GM21360 (cell line): Measurements from ENCODE around the gene OSTM1.

Experiments
- ATAC-seq: cut with Tn5 transposase; IDR thresholded peaks from one replicate; pipeline ENCODE4 v1.9.1; 2021; ENCODE audit warnings: mild to moderate bottlenecking, moderate library complexity; ENCODE audit not compliant: unreplicated experiment

The OSTM1 gene

GRCh38 chr6:108074359-108075144, at the start of gene OSTM1:
Gene OSTM1, minus strand, starts transcription at chr6:108074741. Its CDS starts 90 bp downstream, at chr6:108074651.
- peak; percentile 89 for ATAC-seq

DNA sequence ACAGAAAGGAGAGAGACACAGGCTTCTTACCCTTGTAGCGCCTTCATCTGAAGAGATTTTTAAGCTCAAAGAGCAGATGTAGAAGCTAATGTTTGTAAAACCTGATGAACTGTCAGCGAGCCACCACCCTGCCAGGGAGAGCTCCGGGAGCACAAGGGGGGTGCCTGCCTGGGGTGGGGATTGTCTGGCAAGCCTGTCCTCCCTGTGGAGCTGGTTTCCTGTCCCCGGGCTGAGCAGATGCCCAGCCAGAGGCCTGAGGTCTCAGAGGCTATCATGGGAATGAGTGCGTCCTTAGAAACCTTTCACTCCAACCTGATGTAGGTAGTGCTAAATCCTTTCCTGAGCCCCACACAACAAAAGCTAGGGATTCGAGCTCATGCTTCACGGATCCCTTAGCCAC, 49.4 kb upstream of the OSTM1 start:
- ATAC-seq: no peak

- ATAC-seq: no peak
Measured at GRCh38 chr6:108123481-108123929, 49.0 kb upstream of the OSTM1 start.

DNA sequence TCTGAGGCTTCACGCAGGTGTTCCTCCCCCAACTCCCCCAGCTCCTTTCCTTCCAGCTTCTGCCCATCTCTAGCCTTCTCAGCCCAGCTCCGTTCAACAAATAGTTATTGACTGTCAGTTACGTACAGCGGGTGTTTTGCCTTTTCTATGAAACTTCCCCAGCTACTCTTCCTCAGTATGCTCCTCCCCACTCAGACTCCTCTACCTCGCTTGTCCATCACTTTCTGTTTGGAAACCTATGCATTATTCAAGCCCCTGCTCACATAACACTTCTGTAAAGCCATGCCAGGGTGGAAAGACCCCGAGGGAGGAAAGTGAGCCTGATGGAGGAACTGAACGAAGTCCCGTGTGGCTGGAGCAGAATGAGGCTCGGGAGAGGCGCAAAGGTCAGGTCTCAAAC, 47.1 kb upstream of the OSTM1 start:
- ATAC-seq: no peak

DNA sequence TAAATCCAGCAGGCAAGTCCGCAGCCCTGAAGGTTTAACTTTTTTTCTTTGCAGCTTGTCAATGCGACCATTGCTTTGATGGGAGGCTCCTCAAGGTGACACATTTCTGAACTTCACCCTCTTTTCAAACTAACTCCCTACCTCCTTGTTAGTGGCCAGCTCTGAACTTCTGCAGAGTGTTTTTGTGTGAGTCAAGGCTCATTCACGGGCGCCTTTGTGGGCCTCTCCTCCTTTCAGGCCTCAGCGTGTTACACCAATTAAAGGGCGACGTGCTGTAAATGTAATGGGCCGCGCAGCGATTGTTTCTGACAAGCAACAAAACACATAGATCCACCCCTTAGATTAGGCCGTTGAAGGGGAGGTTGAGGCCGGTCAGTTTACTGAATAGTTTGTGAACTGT, 45.8 kb upstream of the OSTM1 start:
- no peak for ATAC-seq

- no peak for ATAC-seq
Measured at GRCh38 chr6:108119769-108120141, 45.2 kb upstream of the OSTM1 start.

- no peak for ATAC-seq
Measured at GRCh38 chr6:108118810-108119768, 44.5 kb upstream of the OSTM1 start.

GRCh38 chr6:108118359-108118724, 43.8 kb upstream of the OSTM1 start:
- no peak for ATAC-seq

- ATAC-seq: no peak
Measured at GRCh38 chr6:108117427-108118358, 43.2 kb upstream of the OSTM1 start.

DNA sequence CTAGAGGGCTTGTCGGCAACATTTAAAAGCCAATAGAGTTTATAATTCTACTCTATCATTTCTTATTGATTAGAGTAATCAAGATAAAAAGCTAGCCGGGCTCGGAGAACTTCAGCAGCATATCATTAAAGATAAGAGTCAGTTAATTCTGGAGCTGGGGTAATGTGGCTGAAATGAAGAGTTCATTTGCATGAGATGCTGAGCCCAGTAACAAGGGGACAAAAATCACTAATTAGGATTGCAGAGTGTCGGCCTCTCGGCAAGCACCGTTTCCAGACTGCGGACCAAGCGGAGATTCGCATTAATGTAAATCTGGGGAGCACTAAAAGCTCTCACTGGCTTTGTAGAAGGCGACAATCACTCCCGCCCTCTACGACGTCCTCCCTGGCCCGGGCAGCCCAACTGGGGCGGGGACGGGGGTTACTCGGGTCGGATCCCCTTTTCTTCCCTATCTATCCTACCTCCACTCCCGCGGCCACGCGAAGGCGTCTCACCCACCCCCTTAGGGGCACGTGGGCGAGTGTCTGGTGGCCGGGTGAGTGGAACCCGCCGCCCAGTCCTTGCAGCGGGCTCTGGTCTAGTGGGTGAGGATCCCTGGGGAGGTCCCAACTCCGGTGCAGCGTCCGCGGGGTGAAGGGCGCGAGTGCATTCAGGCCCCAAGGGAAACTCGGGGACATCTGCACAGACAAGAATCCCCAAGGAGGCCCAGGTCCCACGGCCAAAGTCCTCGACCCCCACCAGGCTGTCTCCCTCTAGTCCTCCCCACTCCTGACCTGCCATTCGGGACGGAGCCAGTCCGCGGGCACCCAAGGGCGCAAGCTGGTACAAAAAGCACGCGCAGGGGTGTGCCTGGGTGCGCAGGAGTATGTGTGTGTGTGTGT, 42.2 kb upstream of the OSTM1 start:
- no peak for ATAC-seq

DNA sequence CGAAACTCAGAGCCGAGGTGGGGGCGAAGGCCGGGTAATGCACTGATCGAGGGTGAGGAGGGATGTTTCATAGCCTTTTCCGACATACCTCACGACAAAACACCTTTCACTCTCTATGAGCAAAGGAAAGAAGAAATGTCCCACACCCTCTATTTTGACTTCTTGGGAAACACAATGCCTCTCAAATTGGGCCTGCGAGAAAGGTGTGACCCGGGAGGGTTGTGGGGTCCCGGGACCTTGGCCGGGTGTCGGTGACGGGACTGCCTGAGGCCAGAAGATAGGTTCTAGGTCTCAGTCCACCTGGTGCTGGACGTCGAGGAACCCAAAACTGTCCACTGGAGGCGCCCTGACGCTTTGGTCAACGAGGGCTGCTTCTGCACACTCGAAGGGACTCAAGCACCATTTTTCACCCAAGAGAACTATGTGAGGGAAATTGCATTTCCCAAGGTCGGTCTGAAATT, 41.1 kb upstream of the OSTM1 start:
- ATAC-seq: no peak

DNA sequence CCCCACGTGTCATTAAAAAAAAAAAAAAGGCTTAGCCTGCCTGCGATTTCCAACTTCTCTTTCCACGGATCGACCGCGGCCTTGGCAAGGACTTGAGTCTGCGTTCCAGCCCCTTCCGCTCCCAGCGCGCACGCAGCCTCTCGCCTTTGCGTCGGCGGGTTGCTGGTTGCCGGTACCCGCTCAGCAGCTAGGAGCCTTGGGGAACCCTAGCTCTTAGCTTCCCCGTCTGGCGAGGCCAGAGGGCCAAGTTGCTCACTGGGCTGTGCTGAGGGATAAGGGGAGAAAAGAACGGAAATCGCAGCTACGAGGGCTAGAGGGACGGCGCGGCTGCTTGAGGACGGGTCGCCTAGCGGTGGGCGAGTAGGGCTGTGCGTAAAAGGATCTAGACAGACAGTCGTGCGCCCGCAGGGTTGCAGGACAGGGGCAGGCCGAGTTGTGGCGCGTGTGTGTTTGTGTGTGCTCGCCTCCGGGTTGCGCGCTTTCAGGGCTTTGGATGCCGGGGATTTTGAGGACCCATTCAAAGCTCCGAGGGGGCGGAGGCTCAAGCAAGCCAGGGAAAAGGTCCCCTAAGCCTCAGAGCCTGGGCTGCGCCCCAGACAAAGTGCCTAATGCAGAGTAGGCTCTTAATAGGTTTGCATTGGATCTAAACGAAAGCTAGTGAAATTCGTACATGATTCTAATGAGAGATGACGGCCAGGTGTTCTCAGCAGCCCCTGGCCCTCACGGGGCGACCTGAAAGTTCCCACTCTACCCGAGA, 40.5 kb upstream of the OSTM1 start:
- no peak for ATAC-seq

DNA sequence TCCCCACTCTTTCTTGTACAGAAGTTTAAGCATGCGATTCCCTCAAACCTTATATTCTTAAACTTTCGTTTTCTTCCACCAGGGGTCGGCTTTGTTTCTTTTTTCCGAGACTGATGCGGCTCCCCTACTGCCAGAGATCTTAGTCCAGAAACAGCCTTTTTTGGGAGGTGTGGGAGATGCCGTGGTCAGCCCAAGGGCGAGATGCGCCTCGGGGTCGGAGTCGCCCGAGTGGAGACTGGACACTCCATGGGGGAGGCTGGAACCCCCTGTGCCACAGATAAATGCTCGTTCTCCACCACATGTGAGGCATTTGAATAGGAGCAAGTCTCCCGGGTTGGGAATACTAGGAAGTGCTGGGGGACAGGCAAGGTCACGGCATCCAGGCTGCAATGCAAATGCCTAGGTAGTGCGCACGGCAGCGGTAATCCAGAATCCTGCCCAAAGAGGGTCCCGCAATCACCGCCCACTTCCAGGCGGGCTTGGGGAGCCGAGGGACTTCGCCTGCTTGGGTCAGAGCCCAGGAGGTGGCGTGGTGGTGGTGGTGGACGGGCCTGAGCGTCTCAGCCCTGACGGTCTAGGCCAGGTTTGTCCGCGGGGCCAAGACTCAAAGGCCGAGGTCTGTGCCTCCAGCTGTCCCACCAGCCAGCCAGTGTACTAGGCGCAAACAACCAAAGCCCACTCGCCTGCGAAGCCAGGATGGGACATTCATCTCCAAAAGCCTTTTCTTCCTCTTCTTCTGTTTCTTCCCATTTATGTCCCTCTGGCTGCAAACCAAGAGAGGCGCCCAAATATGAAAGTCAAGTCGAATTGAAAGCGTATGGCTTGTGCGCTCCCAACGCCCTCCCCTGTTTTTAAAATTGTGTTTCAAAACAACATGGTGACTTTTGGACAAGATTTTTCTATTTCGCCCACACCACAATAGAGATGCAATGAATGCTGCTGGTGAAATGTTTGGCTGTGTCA, 39.3 kb upstream of the OSTM1 start:
- ATAC-seq: no peak

DNA sequence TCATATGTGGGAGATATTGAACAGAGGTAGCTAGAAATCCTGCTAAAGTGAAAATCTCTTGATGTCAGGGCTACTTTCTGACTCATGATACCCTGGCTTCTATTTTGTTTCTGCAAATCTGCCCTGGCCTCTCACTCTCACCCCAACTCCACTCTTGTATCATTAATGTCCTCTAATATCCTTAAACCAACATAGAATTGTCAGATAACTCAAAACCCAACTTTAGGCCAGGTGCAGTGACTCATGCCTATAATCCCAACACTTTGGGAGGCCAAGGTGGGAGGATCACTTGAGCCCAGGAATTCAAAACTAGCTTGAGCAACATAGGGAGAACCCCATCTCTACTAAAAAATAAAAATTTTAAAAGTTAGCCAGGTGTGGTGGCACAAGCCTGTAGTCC, 33.8 kb upstream of the OSTM1 start:
- ATAC-seq: no peak

DNA sequence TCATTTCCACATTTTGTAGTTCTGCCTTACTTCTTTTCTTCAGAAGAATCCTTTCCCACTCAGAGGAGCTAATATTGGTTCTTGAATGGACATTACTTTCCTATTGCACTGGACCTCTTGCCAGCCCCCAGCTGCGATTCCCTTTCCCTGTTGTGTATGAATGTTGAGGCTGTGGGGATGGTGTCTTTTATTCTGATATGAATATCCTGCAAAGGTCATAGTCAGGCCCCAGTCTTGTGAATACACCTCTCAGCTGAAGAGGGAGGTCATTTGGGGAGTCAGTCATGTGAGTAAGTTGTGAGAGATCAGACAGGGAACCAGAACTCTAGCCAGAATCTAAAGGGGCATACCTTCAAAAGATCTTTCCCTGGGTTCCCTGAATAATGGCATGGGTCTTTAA, 32.6 kb upstream of the OSTM1 start:
- ATAC-seq: no peak

- no peak for ATAC-seq
Measured at GRCh38 chr6:108106694-108107093, 32.2 kb upstream of the OSTM1 start.

GRCh38 chr6:108106261-108106660, 31.7 kb upstream of the OSTM1 start:
- no peak for ATAC-seq

DNA sequence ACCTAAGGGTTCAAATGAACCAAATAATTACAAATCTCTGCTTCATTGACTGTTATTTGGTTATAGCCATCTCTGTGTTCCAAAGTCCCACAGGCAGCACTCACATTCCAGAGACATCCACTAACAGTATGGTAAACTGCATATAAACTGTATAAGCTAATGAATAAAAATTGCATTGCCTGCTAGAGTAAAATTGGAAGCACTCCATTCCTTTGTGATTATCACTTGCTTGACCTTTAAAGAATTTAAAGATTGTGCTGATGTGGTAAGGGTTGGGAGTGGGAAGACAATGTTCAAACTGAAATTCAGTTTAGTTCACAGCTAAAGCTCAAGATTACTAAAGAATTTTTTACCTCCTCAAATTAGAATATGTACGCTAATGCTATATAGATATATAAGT, 31.0 kb upstream of the OSTM1 start:
- ATAC-seq: no peak
